Esophagus muscularis mucosa (tissue), 4 donors: ENCODE results near the gene LRRTM3. TPM values are rescaled to one million over a fixed set of nuclear protein-coding genes. Genes with fewer than 3 reads are reported as not detected.

Experiments
- DNase-seq: peaks from one replicate; pipeline ENCODE4 v3.0.0-alpha.2; 2017; ENCODE audit errors: extremely low spot score
- H3K27ac ChIP-seq, 4 donors: fragments of 200-600 bp; sonication (generic); replicated peaks in 1 of 4; 1 replicate in 3 of 4; 2 replicates in 1 of 4; pipeline ENCODE4 v1.5.1; 2016 to 2019; ENCODE audit warnings: mild to moderate bottlenecking in 1 of 4
- H3K27me3 ChIP-seq, 4 donors: fragments of 200-600 bp; sonication (generic); one replicate each; pipeline versions ENCODE4 v1.5.1 to v1.6.0; 2016 to 2019
- H3K36me3 ChIP-seq, 4 donors: fragments of 200-600 bp; sonication (generic); one replicate each; pipeline ENCODE4 v1.5.1; 2016 to 2019
- H3K4me1 ChIP-seq, 4 donors: fragments of 200-600 bp; sonication (generic); one replicate each; pipeline ENCODE4 v1.5.1; 2016 to 2019
- H3K4me3 ChIP-seq, 4 donors: fragments of 200-600 bp; sonication (generic); 1 replicate in 2 of 4; 2 replicates in 2 of 4; pipeline ENCODE4 v1.5.1; 2016 to 2019; ENCODE audit warnings: mild to moderate bottlenecking in 4 of 4, moderate library complexity in 1 of 4
- H3K9me3 ChIP-seq, 4 donors: fragments of 200-600 bp; sonication (generic); 1 replicate in 3 of 4; 2 replicates in 1 of 4; pipeline ENCODE4 v1.5.1; 2016 to 2019
- EP300 ChIP-seq: sonication (generic); formaldehyde crosslinking; IDR thresholded peaks from one replicate; pipeline ENCODE4 v1.6.1; 2017; ENCODE audit warnings: antibody characterized with exemption
- POLR2A ChIP-seq: fragments of 450-650 bp; IDR thresholded peaks from one replicate; pipeline ENCODE4 v1.6.1; 2017; ENCODE audit warnings: antibody characterized with exemption, moderate library complexity, mild to moderate bottlenecking, low read depth
- POLR2AphosphoS5 ChIP-seq, 2 donors: sonication (generic); formaldehyde crosslinking; IDR thresholded peaks; one replicate each; pipeline ENCODE4 v1.6.1; 2017; ENCODE audit warnings: antibody characterized with exemption in 2 of 2
- whole genome bisulfite sequencing: methylation state at CpG from one replicate; pipeline ENCODE4 v1.1.5; 2018; 5-methylcytosine and 5-hydroxymethylcytosine counted together
- intact Hi-C: fragments of 100-400 bp; cut with DNase I; formaldehyde crosslinking; loops from one replicate; pipeline ENCODE4 v1.15.1; 2023
- total RNA-seq, 4 donors: library from RNA; depleted of rRNA; stranded (reverse); fragments of >200 nt; gene quantifications; one replicate each; pipeline versions ENCODE4 v1.1.0 to v1.2.1, GENCODE V29; 2016
- TF ChIP-seq, protein P1 (sequence below), 3 experiments: fragments of 200-600 bp in 2 of 3; fragments of 450-650 bp in 1 of 3; sonication (generic) in 2 of 3; IDR thresholded peaks; one replicate each; pipeline ENCODE4 v1.5.1; 2017 to 2019; ENCODE audit warnings: antibody characterized with exemption in 3 of 3, mild to moderate bottlenecking in 2 of 3, moderate library complexity in 1 of 3

Gene LRRTM3
- total RNA-seq, 4 donors from 2014 or later, result 0.06 to 0.42 (median 0.23) TPM

DNA sequence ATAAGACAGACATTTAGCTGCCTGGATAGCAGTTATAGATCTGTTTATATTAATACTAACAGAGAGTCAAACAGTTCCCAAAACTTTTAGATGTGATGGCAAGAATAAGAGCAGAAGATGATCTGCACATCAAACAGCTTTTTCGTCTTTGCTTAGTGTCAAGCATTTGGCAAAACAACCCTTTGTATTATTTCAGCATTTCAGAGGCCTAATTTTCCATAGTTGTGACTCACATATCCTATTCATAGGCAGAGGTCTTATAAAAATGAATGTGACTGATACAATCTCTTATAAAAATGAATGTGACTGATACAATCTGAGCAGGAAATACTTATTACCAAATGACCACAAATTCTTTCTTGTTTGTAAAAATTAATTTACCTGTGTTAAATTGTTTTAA, 71.2 kb downstream of the LRRTM3 start:
- WGBS, result 18% methylated on average over 1 of the region's 1 CpG

DNA sequence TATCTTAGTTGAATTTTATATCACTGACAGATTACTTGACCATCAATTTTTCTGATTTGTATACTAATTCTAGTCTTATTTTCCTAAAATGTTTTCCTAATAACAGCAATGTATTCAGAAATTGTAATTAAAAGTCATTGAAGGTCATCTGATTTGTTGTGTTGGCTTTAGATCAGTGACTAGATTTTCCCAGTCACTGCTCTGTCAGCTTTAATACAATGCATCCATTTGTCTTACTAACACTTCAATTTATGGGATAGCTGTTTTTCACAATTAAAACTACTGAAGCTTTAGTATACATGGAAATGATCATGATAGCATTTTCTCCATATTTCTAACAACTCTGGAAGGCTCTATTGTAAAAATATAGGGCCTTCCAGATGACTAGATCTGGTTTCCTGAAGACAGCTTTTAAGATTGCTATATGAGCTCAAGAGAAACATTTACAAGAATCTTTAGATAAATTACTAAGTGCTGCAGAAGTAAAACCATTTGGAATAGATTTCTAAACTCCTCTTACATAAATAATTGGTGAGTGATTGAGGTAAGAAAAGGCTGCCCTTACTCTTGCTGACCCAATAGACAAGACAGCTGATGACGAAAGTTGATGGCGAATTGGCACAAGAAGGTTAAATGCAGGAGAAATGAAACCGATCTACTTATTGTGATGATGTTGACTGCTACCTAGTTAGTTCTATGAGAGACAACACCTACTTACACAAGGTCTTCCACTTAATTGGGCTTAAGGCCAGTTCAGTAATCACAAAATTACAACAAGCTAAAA, 74.1 kb downstream of the LRRTM3 start:
- DNase-seq, result no peak
- WGBS, result 90% methylated on average over 3 of the region's 3 CpGs
- intact Hi-C loops, result no loop called here
- Histone ChIP-seq H3K36me3 (no peaks in the 10 kb centered on the region), H3K4me1 (peaks cover 0 to 20% (median 16%) of the 10 kb centered on the region in 4 donors), H3K27me3 (no peaks in the 10 kb centered on the region), H3K27ac (no peak overlapping the region), H3K9me3 (no peaks in the 10 kb centered on the region), H3K4me3 (no peak overlapping the region)
- TF ChIP-seq, protein P1, sequence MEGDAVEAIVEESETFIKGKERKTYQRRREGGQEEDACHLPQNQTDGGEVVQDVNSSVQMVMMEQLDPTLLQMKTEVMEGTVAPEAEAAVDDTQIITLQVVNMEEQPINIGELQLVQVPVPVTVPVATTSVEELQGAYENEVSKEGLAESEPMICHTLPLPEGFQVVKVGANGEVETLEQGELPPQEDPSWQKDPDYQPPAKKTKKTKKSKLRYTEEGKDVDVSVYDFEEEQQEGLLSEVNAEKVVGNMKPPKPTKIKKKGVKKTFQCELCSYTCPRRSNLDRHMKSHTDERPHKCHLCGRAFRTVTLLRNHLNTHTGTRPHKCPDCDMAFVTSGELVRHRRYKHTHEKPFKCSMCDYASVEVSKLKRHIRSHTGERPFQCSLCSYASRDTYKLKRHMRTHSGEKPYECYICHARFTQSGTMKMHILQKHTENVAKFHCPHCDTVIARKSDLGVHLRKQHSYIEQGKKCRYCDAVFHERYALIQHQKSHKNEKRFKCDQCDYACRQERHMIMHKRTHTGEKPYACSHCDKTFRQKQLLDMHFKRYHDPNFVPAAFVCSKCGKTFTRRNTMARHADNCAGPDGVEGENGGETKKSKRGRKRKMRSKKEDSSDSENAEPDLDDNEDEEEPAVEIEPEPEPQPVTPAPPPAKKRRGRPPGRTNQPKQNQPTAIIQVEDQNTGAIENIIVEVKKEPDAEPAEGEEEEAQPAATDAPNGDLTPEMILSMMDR (IDR thresholded peaks at IDR 0.05), result no peak
- TF ChIP-seq POLR2A (no peak), EP300 (no peak), POLR2AphosphoS5 (IDR thresholded peaks at IDR 0.05) (no peak)

More for the DNA sequence above, 71.2 kb downstream of the LRRTM3 start:
- H3K4me1 ChIP-seq, result peaks cover 0 to 20% (median 16%) of the 10 kb centered on the region in 4 donors
- H3K4me3 ChIP-seq, result no peak overlapping the region
- intact Hi-C loops, result no loop called here
- no peaks in the 10 kb centered on the region for H3K27me3 ChIP-seq
- H3K36me3 ChIP-seq, result no peaks in the 10 kb centered on the region
- H3K9me3 ChIP-seq, result no peaks in the 10 kb centered on the region
- H3K27ac ChIP-seq, result no peak overlapping the region
- no peak for DNase-seq
- TF ChIP-seq POLR2AphosphoS5 (IDR thresholded peaks at IDR 0.05), result no peak
- TF ChIP-seq, protein P1 (IDR thresholded peaks at IDR 0.05), result no peak
- no peak for TF ChIP-seq EP300
- TF ChIP-seq POLR2A, result no peak

DNA sequence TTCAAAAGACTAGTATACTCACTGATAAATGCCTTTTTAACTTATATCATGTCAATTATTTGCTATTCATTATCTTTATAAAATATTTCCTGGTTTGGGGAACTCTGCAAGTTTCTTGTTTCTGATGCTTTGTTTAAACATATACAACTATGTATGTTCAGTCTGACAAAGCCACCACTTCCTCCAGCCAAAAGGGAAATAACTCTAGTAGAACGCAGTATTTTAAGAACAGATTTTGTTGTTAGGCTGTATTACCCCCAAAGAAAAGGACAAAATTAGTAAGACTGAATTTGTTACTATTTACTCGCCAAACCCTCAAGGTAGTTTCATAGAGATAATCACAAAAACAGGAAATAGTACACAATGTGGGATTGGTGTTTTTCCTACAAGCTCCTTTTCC, 78.9 kb downstream of the LRRTM3 start:
- DNase-seq, result no peak
- intact Hi-C loops, result no loop called here
- 71% methylated on average over 2 of the region's 2 CpGs for WGBS
- no peaks in the 10 kb centered on the region for H3K36me3 ChIP-seq
- H3K9me3 ChIP-seq, result no peaks in the 10 kb centered on the region
- TF ChIP-seq POLR2AphosphoS5 (IDR thresholded peaks at IDR 0.05), result no peak
- TF ChIP-seq, protein P1 (IDR thresholded peaks at IDR 0.05), result no peak
- no peak for TF ChIP-seq POLR2A
- TF ChIP-seq EP300, result no peak
- peaks cover 0 to 9% (median 8%) of the 10 kb centered on the region in 4 donors for H3K4me1 ChIP-seq
- H3K27ac ChIP-seq, result no peak overlapping the region
- H3K4me3 ChIP-seq, result no peak overlapping the region
- no peaks in the 10 kb centered on the region for H3K27me3 ChIP-seq

DNA sequence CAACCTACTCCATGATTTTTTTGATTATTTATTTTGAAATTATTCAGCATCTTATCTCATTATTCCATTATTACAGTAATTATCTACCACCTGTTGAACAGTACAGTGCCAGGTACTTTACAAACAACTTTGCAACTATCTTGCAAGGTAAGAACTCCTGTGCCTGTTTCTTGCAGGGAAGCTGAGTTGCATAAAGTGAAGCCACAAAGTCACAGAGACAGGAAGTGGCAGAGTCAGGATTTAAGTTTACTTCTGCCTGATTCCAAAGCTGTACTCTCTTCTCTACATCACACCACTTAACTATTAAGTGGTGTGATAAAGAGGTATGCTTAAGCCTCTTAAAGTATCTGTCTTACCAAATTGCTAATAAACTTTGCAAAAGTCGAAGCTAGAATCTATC, 80.1 kb downstream of the LRRTM3 start:
- H3K27ac ChIP-seq, result no peak overlapping the region
- no peak overlapping the region for H3K4me3 ChIP-seq
- H3K4me1 ChIP-seq, result peaks cover 0 to under 1% (median under 1%) of the 10 kb centered on the region in 4 donors
- WGBS, result 96% methylated on average over 1 of the region's 1 CpG
- no peak for TF ChIP-seq POLR2AphosphoS5 (IDR thresholded peaks at IDR 0.05)
- TF ChIP-seq, protein P1 (IDR thresholded peaks at IDR 0.05), result no peak
- no peak for TF ChIP-seq EP300
- TF ChIP-seq POLR2A, result no peak
- H3K9me3 ChIP-seq, result no peaks in the 10 kb centered on the region
- intact Hi-C loops, result no loop called here
- H3K36me3 ChIP-seq, result no peaks in the 10 kb centered on the region
- H3K27me3 ChIP-seq, result no peaks in the 10 kb centered on the region
- no peak for DNase-seq

DNA sequence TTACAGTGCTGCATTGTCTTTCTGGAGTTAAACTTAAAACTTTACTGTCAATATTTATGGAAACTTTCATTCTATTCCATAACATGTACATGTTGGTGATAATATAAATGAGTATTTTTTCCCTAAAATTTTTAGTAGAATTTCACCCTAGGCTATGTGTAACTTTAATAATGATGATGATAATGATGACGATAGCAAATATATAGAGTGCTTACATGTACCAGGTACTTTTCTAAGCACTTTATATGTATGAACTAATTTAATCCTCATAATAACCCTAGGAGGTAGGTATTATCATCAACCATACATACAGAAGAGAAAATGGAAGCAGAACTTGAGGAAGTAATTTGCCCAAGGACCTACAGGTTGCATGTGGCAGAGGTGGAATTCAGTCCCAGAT, 85.6 kb downstream of the LRRTM3 start:
- Histone ChIP-seq H3K4me1 (no peaks in the 10 kb centered on the region), H3K9me3 (no peaks in the 10 kb centered on the region), H3K27me3 (no peaks in the 10 kb centered on the region), H3K4me3 (no peak overlapping the region), H3K36me3 (no peaks in the 10 kb centered on the region), H3K27ac (no peak overlapping the region)
- intact Hi-C loops, result no loop called here
- DNase-seq, result no peak
- TF ChIP-seq EP300, result no peak
- TF ChIP-seq POLR2A, result no peak
- TF ChIP-seq, protein P1 (IDR thresholded peaks at IDR 0.05), result no peak
- no peak for TF ChIP-seq POLR2AphosphoS5 (IDR thresholded peaks at IDR 0.05)
- WGBS, result 83% methylated on average over 1 of the region's 1 CpG
